HepG2 (cell line): ENCODE data around the gene RERE. TPM values are rescaled to one million over a fixed set of nuclear protein-coding genes. Genes with fewer than 3 reads are reported as not detected.

Experiments
- ATAC-seq: fragments of 200-7000 bp; cut with Tn5 transposase; 3 replicates; pipeline ENCODE4 v1.9.1; 2020; ENCODE audit warnings: mild to moderate bottlenecking, moderate library complexity
- BruUV-seq: library from RNA; stranded (reverse); fragments of 400-500 nt; replicated peaks from 2 replicates; lab custom pipeline; 2021; lab: Mats Ljungman, UMichigan
- CTCF ChIA-PET: fragments of 300-600 bp; formaldehyde crosslinking; extraction: SDS; loops from one replicate; lab custom pipeline; 2021; ENCODE audit warnings: low total read pairs, inconsistent platforms, low intra/inter-chr PET ratio; lab: Yijun Ruan, JAX
- POLR2A ChIA-PET: fragments of 350-600 bp; sonication (Branson Sonifier 250); formaldehyde crosslinking; loops from one replicate; lab custom pipeline; 2020; ENCODE audit warnings: antibody characterized with exemption, inconsistent platforms; lab: Yijun Ruan, JAX
- DNase-seq: peaks from one replicate; pipeline ENCODE4 v3.0.0-alpha.2; 2015; ENCODE audit warnings: low spot score
- FAIRE-seq: peaks from 3 replicates; lab custom pipeline; 2011; peaks lifted over from hg19 to GRCh38; lab: Jason Lieb, UNC
- H2AFZ ChIP-seq: one replicate; pipeline ENCODE4 v1.6.1; 2011; ENCODE audit warnings: low read length, inconsistent platforms
- H3K27ac ChIP-seq: fragments of 300-600 bp; 3 replicates; pipeline ENCODE4 v1.8.0; 2011; ENCODE audit warnings: mixed run types, mild to moderate bottlenecking, mixed read lengths, low read length, inconsistent platforms; ENCODE audit not compliant: insufficient read depth; ENCODE audit errors: extremely low read length
- H3K27me3 ChIP-seq, 2 experiments: fragments of 200-600 bp in 1 of 2; 2 replicates in 1 of 2; 3 replicates in 1 of 2; pipeline versions ENCODE4 v1.6.0 to v1.8.0; 2011; ENCODE audit warnings: low read length in 2 of 2, mild to moderate bottlenecking in 2 of 2, moderate library complexity in 2 of 2, inconsistent platforms in 1 of 2; ENCODE audit not compliant: insufficient read depth in 2 of 2, control insufficient read depth in 1 of 2
- H3K36me3 ChIP-seq, 2 experiments: fragments of 200-600 bp in 1 of 2; replicated peaks in 1 of 2; 2 replicates in 1 of 2; 3 replicates in 1 of 2; pipeline versions ENCODE4 v1.5.1 to v1.8.0; 2011; ENCODE audit warnings: low read length in 2 of 2, inconsistent platforms in 1 of 2; ENCODE audit not compliant: insufficient read depth in 2 of 2, control insufficient read depth in 1 of 2
- H3K4me1 ChIP-seq: 2 replicates; pipeline ENCODE4 v1.5.1; 2012; ENCODE audit warnings: low read length, inconsistent platforms; ENCODE audit not compliant: insufficient read depth
- H3K4me2 ChIP-seq: 2 replicates; pipeline ENCODE4 v1.6.0; 2011; ENCODE audit warnings: low read depth, low read length, inconsistent platforms
- H3K4me3 ChIP-seq, 3 experiments: fragments of 200-600 bp in 1 of 3; sonication (generic), shearing (Covaris generic) in 1 of 3; replicated peaks in 1 of 3; 2 replicates each; pipeline ENCODE4 v1.5.1; 2011 to 2016; ENCODE audit warnings: low read length in 3 of 3, inconsistent platforms in 2 of 3, low read depth in 2 of 3, mild to moderate bottlenecking in 2 of 3, control low read depth in 1 of 3, mixed read lengths in 1 of 3; ENCODE audit not compliant: insufficient read depth in 1 of 3
- H3K79me2 ChIP-seq: one replicate; pipeline ENCODE4 v1.6.1; 2011; ENCODE audit warnings: low read length, inconsistent platforms; ENCODE audit not compliant: insufficient read depth
- H3K9ac ChIP-seq: 2 replicates; pipeline ENCODE4 v1.6.0; 2011; ENCODE audit warnings: mild to moderate bottlenecking, low read depth, low read length, inconsistent platforms; ENCODE audit not compliant: insufficient read depth
- H3K9me3 ChIP-seq: 2 replicates; pipeline ENCODE4 v1.5.1; 2012; ENCODE audit warnings: mild to moderate bottlenecking, low read length
- H4K20me1 ChIP-seq: 2 replicates; pipeline ENCODE4 v1.6.0; 2011; ENCODE audit warnings: inconsistent platforms, mild to moderate bottlenecking, low read length, moderate library complexity; ENCODE audit not compliant: insufficient read depth
- ASH2L ChIP-seq: fragments of 300-600, 200-600 bp; sonication (generic); IDR thresholded peaks from 2 replicates; pipeline ENCODE4 v1.7.0; 2017; ENCODE audit warnings: low read depth, mild to moderate bottlenecking, moderate library complexity, mixed read lengths, low read length; ENCODE audit not compliant: insufficient read length
- CREB3 ChIP-seq: sonication (generic); formaldehyde crosslinking; IDR thresholded peaks from 2 replicates; pipeline ENCODE4 v1.5.0; 2020; ENCODE audit warnings: missing genetic modification reagents
- DNMT1 ChIP-seq: sonication (generic); formaldehyde crosslinking; IDR thresholded peaks from 2 replicates; pipeline ENCODE4 v1.5.1; 2020; ENCODE audit warnings: mild to moderate bottlenecking, missing genetic modification reagents
- HMG20A ChIP-seq: IDR thresholded peaks from 2 replicates; pipeline ENCODE4 v1.6.1; 2016; ENCODE audit warnings: borderline replicate concordance
- KLF11 ChIP-seq: IDR thresholded peaks from 2 replicates; pipeline ENCODE4 v1.6.1; 2016; ENCODE audit warnings: missing compliant biosample characterization
- NAIF1 ChIP-seq: sonication (generic); formaldehyde crosslinking; IDR thresholded peaks from 2 replicates; pipeline ENCODE4 v1.5.0; 2020; ENCODE audit warnings: mild to moderate bottlenecking, missing genetic modification reagents, borderline replicate concordance
- SP4 ChIP-seq: sonication (generic); formaldehyde crosslinking; IDR thresholded peaks from 2 replicates; pipeline ENCODE4 v1.8.1; 2023; ENCODE audit warnings: mild to moderate bottlenecking, missing genetic modification reagents
- THAP8 ChIP-seq: sonication (generic); formaldehyde crosslinking; IDR thresholded peaks from 2 replicates; pipeline ENCODE4 v1.5.1; 2020; ENCODE audit warnings: missing genetic modification reagents, mild to moderate bottlenecking, borderline replicate concordance
- ZBTB4 ChIP-seq: sonication (generic); formaldehyde crosslinking; IDR thresholded peaks from 2 replicates; pipeline ENCODE4 v1.4.0; 2020; ENCODE audit warnings: missing genetic modification reagents, mild to moderate bottlenecking, borderline replicate concordance
- ZBTB7A ChIP-seq: sonication (generic); formaldehyde crosslinking; IDR thresholded peaks from 2 replicates; pipeline ENCODE4 v1.8.0; 2022; ENCODE audit warnings: mild to moderate bottlenecking, missing genetic modification reagents
- ZNF501 ChIP-seq: sonication (generic); formaldehyde crosslinking; IDR thresholded peaks from 2 replicates; pipeline ENCODE4 v1.5.1; 2020; ENCODE audit warnings: mild to moderate bottlenecking, moderate library complexity, missing genetic modification reagents
- ZSCAN29 ChIP-seq: sonication (generic); formaldehyde crosslinking; conservative IDR thresholded peaks from 2 replicates; pipeline ENCODE4 v1.4.0; 2020; ENCODE audit warnings: mild to moderate bottlenecking, missing genetic modification reagents
- WGBS: methylation state at CpG from one replicate; pipeline ENCODE4 v1.1.6; 2017; ENCODE audit warnings: low lambda C conversion rate; 5-methylcytosine and 5-hydroxymethylcytosine counted together
- in situ Hi-C: cut with HindIII; loops from 2 replicates; pipeline ENCODE4 v1.10.0; 2017; ENCODE audit warnings: low pct_unique_long_range_greater_than_20kb; ENCODE audit not compliant: extremely low pct_ligation_motif_present
- intact Hi-C: fragments of 100-400 bp; cut with micrococcal nuclease; formaldehyde crosslinking; loops from one replicate; pipeline ENCODE4 v1.10.0; 2022; ENCODE audit not compliant: unreplicated experiment
- polyA plus RNA-seq, 8 experiments: library from polyadenylated mRNA; depleted of rRNA in 3 of 8; stranded (reverse) in 7 of 8; unstranded in 1 of 8; fragments of >200 nt; fragmentation: Illumina TruSeq in 4 of 8; extraction: Trizol in 4 of 8; gene quantifications; 2 replicates each; pipeline versions ENCODE4 v1.2.1 to v1.2.3, GENCODE V29; 2011 to 2016; ENCODE audit warnings: low read depth in 4 of 8, missing spikeins in 1 of 8, mixed read lengths in 1 of 8; ENCODE audit not compliant: insufficient read depth in 1 of 8
- total RNA-seq, 5 experiments: library from RNA; depleted of rRNA; stranded (reverse); fragments of >200 nt; fragmentation: Illumina TruSeq; extraction: Trizol; gene quantifications; 2 replicates each; pipeline ENCODE4 v1.2.3, GENCODE V29; 2016; ENCODE audit warnings: low read depth in 1 of 5
- TF ChIP-seq, protein P1 (sequence below): sonication (generic); formaldehyde crosslinking; IDR thresholded peaks from 2 replicates; pipeline ENCODE4 v1.9.0; 2021; ENCODE audit warnings: missing genetic modification reagents, borderline replicate concordance

The RERE gene
- total and polyA plus RNA-seq, 2 of the 13 experiments (the other 11 are each of a cell fraction or from before 2014, with no cell fraction given), result 18.3 to 21.9 TPM

- Histone ChIP-seq H3K4me2 (no peak overlapping the region), H3K27me3 (peaks cover 5 to 33% of the 10 kb centered on the region in 2 experiments; a peak in 4 of 5 replicates), H3K36me3 (no peaks in the 10 kb centered on the region), H3K9ac (no peak overlapping the region), H3K4me1 (peaks cover 10% of the 10 kb centered on the region), H4K20me1 (no peaks in the 10 kb centered on the region), H3K9me3 (no peaks in the 10 kb centered on the region), H3K4me3 (no peak overlapping the region), H2AFZ (no peak overlapping the region), H3K79me2 (no peaks in the 10 kb centered on the region), H3K27ac (no peak overlapping the region)
- no TSS peak for BruUV-seq
- in situ Hi-C loops, result no loop called here
- intact Hi-C loops, result no loop called here
- 73% methylated on average over 8 of the region's 25 CpGs for WGBS
- ATAC-seq, result no peak
- no peak for DNase-seq
- ChIA-PET CTCF (no interaction called here), POLR2A (no interaction called here)
- no peak for TF ChIP-seq ZBTB7A (CRISPR knock-in tag)
- no peak for TF ChIP-seq KLF11 (CRISPR knock-in tag)
- TF ChIP-seq THAP8, result no peak
- TF ChIP-seq ZNF501 (CRISPR knock-in tag), result no peak
- TF ChIP-seq ZSCAN29 (CRISPR knock-in tag), result no peak
- TF ChIP-seq ASH2L, result no peak
- TF ChIP-seq, protein P1, sequence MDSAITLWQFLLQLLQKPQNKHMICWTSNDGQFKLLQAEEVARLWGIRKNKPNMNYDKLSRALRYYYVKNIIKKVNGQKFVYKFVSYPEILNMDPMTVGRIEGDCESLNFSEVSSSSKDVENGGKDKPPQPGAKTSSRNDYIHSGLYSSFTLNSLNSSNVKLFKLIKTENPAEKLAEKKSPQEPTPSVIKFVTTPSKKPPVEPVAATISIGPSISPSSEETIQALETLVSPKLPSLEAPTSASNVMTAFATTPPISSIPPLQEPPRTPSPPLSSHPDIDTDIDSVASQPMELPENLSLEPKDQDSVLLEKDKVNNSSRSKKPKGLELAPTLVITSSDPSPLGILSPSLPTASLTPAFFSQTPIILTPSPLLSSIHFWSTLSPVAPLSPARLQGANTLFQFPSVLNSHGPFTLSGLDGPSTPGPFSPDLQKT, result no peak
- TF ChIP-seq CREB3, result no peak
- no peak for TF ChIP-seq SP4 (CRISPR knock-in tag)
- TF ChIP-seq NAIF1 (CRISPR knock-in tag), result no peak
- no peak for TF ChIP-seq ZBTB4 (CRISPR knock-in tag)
- no peak for TF ChIP-seq HMG20A (CRISPR knock-in tag)
- no peak for TF ChIP-seq DNMT1 (CRISPR knock-in tag)
- no peak for FAIRE-seq
These were observed 479.5 kb downstream of the RERE start for GRCh38 chr1:8337776-8338525.
